ENCODE results near the gene ZNF385D. TPM values are rescaled to one million over a fixed set of nuclear protein-coding genes. Genes with fewer than 3 reads are reported as not detected.
"Not testable (repeated sequence)": the region's sequence is repeated elsewhere in the genome, so short reads cannot be mapped to it uniquely, and the experiment has no call there.

ZNF385D gene
- total RNA-seq, 4 donors from 2014 or later: 0.26 to 53.6 (median 19.2) TPM

DNA sequence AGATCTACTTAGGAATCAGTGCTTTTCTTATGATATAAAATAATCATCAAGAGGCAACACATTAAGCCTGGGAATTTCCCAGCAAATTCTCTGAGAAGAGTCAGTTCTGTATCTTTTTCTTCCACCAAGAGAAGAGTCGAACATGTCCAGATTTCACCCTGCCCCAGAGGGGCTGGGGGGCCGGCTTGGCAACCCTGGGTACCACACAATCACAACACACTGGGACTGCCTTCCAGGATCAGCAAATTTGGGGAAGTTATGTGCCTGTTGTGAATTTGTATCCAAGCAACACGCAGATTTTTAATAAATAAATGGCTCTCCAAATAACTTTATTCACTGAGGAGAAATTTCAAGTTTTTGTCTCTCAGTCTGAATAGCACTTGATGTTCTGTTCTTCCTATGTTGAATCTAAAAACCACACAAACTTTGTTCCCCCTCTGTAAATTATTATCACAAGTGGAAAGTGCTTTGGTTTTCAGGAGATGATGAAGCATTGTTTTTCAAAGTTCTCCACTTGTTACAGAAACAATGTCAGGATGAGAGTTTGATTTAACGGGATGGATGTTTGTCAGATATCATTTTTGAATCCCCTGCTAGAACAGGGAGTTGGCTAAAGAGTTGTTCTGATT, 357.2 kb downstream of the ZNF385D start:
- Histone ChIP-seq H3K27ac (no peak overlapping the region), H3K36me3 (no peaks in the 10 kb centered on the region), H3K27me3 (no peaks in the 10 kb centered on the region), H3K4me1 (no peaks in the 10 kb centered on the region), H3K9me3 (no peaks in the 10 kb centered on the region), H3K4me3 (no peak overlapping the region)
- DNase-seq: no peak
- intact Hi-C loops (cut with DNase I; ENCODE audit: low total_unique reads): no loop called here
- TF ChIP-seq, protein P1, sequence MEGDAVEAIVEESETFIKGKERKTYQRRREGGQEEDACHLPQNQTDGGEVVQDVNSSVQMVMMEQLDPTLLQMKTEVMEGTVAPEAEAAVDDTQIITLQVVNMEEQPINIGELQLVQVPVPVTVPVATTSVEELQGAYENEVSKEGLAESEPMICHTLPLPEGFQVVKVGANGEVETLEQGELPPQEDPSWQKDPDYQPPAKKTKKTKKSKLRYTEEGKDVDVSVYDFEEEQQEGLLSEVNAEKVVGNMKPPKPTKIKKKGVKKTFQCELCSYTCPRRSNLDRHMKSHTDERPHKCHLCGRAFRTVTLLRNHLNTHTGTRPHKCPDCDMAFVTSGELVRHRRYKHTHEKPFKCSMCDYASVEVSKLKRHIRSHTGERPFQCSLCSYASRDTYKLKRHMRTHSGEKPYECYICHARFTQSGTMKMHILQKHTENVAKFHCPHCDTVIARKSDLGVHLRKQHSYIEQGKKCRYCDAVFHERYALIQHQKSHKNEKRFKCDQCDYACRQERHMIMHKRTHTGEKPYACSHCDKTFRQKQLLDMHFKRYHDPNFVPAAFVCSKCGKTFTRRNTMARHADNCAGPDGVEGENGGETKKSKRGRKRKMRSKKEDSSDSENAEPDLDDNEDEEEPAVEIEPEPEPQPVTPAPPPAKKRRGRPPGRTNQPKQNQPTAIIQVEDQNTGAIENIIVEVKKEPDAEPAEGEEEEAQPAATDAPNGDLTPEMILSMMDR (IDR thresholded peaks at IDR 0.05): no peak
- no peak for TF ChIP-seq POLR2A (IDR thresholded peaks at IDR 0.05)

DNA sequence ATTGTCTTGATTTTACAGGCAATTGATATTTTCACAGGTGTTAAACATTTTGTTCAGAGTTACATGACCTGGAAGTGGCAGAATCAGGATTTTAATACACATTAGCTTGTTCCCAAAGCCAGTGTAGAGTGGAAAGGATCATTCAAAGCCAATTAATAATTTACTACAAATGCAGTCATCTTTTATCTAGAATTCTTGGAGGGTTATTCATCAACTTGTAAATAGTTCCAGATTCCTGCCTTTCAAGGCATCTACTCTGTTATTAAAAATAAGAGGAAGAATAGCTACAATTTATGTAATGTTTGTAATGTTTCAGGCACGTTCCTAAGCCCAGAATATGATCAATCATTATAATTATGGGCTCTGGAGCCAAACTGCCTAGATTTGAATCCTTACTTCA, 358.5 kb downstream of the ZNF385D start:
- Histone ChIP-seq H3K4me1 (no peaks in the 10 kb centered on the region), H3K36me3 (no peaks in the 10 kb centered on the region), H3K9me3 (no peaks in the 10 kb centered on the region), H3K27me3 (no peaks in the 10 kb centered on the region), H3K4me3 (no peak overlapping the region), H3K27ac (no peak overlapping the region)
- TF ChIP-seq, protein P1 (IDR thresholded peaks at IDR 0.05): no peak
- TF ChIP-seq POLR2A (IDR thresholded peaks at IDR 0.05): no peak
- intact Hi-C loops (cut with DNase I; ENCODE audit: low total_unique reads): no loop called here
- no peak for DNase-seq

DNA sequence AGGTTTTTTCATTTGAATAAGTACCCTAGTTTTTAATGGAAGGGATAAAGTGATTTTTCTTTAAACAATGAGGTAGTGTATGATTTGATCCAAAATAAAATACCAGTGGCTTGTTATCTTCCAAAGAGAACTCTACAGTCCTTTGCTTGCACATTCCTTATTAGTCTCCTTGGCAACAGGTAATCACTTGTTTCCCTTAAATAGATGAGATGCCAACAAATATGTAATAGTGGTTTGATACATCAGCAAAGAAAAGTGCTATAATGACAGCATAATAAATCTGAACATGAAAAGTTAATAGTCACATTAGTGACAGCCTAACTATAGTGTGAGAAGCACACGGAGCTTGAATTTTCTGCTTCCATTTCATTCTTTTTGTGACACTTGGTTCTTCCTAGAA, 360.2 kb downstream of the ZNF385D start:
- DNase-seq: no peak
- Histone ChIP-seq H3K9me3 (no peaks in the 10 kb centered on the region), H3K27me3 (no peaks in the 10 kb centered on the region), H3K4me3 (no peak overlapping the region), H3K27ac (no peak overlapping the region), H3K4me1 (no peaks in the 10 kb centered on the region), H3K36me3 (no peaks in the 10 kb centered on the region)
- intact Hi-C loops (cut with DNase I; ENCODE audit: low total_unique reads): no loop called here
- TF ChIP-seq POLR2A (IDR thresholded peaks at IDR 0.05): no peak
- TF ChIP-seq, protein P1 (IDR thresholded peaks at IDR 0.05): no peak

DNA sequence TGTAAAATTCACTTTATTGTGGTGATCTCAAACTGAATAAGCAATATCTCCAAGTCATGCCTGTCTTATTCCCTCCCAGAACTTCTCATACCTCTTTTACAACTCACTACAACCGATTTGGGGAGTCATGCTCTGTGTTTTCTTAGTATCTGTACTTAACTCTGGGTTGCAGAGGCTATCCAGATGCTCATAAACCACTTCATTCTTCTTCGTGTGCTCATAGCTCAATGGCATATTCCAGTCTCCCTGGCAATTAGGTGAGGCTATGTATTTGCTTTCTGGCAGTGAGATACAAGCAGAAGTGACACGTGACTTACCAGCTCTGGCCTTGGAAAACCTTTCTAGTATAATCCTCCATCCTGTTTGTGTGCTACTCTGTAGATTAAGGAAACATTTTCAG, 360.9 kb downstream of the ZNF385D start:
- no peak for DNase-seq
- H3K4me1 ChIP-seq: no peaks in the 10 kb centered on the region
- no peaks in the 10 kb centered on the region for H3K9me3 ChIP-seq
- H3K4me3 ChIP-seq: no peak overlapping the region
- no peaks in the 10 kb centered on the region for H3K36me3 ChIP-seq
- TF ChIP-seq, protein P1 (IDR thresholded peaks at IDR 0.05): no peak
- TF ChIP-seq POLR2A (IDR thresholded peaks at IDR 0.05): no peak
- no peaks in the 10 kb centered on the region for H3K27me3 ChIP-seq
- intact Hi-C loops (cut with DNase I; ENCODE audit: low total_unique reads): no loop called here
- H3K27ac ChIP-seq: peak overlapping the region in 1 of 2 donors; percentile 14

DNA sequence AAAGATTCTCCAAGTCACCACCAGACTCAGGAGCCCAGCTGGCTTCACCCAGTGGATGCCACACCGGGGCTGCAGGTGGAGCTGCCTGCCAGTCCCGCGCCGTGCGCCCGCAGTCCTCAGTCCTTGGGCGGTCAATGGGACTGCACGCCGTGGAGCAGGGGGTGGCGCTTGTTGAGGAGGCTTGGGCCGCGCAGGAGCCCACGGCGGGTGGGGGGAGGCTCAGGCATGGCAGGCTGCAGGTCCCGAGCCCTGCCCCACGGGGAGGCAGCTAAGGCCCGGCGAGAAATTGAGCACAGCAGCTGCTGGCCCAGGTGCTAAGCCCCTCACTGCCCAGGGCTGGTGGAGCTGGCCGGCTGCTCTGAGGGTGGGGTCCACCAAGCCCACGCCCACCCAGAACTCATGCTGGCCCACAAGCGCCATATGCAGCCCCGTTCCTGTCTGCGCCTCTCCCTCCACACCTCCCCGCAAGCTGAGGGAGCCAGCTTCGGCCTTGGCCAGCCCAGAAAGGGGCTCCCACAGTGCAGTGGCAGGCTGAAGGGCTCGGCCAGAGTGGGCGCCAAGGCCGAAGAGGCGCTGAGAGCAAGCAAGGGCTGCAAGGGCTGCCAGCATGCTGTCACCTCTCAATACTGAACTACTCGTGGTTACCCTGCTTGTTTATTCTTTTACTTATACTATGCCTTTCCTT, 363.7 kb downstream of the ZNF385D start:
- H3K27ac ChIP-seq; H3K9me3 ChIP-seq; H3K36me3 ChIP-seq; H3K27me3 ChIP-seq; H3K4me3 ChIP-seq; intact Hi-C loops (cut with DNase I; ENCODE audit: low total_unique reads); H3K4me1 ChIP-seq; DNase-seq: not testable (repeated sequence)

DNA sequence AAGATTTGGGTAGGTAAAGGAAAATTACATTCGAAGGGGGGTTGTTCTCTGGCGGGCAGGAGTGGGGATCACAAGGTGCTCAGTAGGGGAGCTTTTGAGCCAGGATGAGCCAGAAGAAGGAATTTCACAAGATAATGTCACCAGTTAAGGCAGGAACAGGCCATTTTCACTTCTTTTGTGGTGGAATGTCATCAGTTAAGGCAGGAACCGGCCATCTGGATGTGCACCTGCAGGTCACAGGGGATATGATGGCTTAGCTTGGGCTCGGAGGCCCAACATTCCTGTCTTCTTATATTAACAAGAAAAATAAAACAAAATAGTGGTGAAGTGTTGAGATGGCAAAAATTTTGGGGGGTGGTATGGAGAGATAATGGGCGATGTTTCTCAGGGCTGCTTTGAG, 373.0 kb downstream of the ZNF385D start:
- H3K27me3 ChIP-seq: not testable (repeated sequence)

More for the DNA sequence above, 373.0 kb downstream of the ZNF385D start:
- DNase-seq; H3K9me3 ChIP-seq; H3K4me1 ChIP-seq; H3K4me3 ChIP-seq; intact Hi-C loops (cut with DNase I; ENCODE audit: low total_unique reads); H3K27ac ChIP-seq; H3K36me3 ChIP-seq: not testable (repeated sequence)

Data from uterus (tissue), 4 donors.